Measurements from ENCODE around the gene STXBP6. TPM values are rescaled to one million over a fixed set of nuclear protein-coding genes. Genes with fewer than 3 reads are reported as not detected.

Gene STXBP6
- total and polyA plus RNA-seq, 2 of the 13 experiments (the other 11 are each of a cell fraction or from before 2014, with no cell fraction given) = 35.3 to 42.8 TPM

DNA sequence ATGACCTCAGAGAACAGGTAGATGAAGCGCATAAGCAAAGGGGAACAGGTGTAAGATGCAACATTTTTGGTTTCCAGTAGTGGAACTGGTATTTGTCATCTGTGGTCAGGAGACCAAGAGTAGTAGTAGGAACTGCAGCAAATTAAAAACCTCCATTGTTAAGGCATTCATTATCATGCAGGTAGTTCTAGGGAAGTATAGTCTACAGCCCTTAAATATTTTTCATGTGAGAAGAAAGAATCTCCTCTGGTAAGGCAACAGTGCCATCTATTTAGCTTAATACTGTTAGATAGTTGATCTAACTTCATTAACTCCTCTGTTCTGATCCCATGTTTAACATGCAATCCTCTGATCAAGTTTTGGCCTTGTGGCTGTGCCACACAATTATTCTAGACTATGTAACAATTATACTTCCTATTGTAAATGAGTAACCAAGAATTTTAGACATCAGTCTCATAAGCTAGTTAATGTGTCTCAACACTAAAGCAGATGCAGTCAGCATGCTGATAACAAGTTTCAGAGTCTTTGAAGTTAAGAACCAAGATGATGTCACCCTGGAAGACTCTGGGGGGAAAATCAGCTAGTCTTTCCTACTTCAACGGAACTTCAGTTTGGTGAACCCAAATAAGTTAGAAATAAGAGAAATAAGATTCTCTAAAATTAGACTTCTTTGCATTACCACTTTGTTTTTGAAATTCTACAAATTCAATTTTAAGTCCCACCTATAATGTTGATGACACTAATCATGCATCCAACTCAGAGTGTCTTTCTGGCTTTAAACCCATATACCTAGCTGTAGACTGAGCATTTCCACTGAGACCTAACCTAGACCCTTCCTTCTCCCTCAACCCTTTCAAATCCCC, 70.9 kb downstream of the STXBP6 start (continued):
- TF ChIP-seq KIAA2018 (CRISPR knock-in tag; IDR thresholded peaks at IDR 0.05; ENCODE audit: borderline replicate concordance) (no peak), NFATC3 (CRISPR knock-in tag; IDR thresholded peaks at IDR 0.05) (no peak), ZNF577 (CRISPR knock-in tag; IDR thresholded peaks at IDR 0.05; ENCODE audit: borderline replicate concordance, low read depth) (no peak), NFE2L2 (IDR thresholded peaks at IDR 0.05; ENCODE audit: low read length) (no peak), KDM3A (CRISPR knock-in tag; IDR thresholded peaks at IDR 0.05; ENCODE audit: low read depth) (no peak), ZNF343 (CRISPR knock-in tag; IDR thresholded peaks at IDR 0.05) (0 out of 2 replicates have a peak, but pooled peaks have one; percentile 60), ZNF44 (CRISPR knock-in tag; IDR thresholded peaks at IDR 0.05) (no peak), PHF21A (CRISPR knock-in tag; IDR thresholded peaks at IDR 0.05) (no peak; the same call in 1 of the 2 replicates), HINFP (CRISPR knock-in tag; IDR thresholded peaks at IDR 0.05; ENCODE audit: low read depth) (no peak), SNAPC5 (CRISPR knock-in tag; IDR thresholded peaks at IDR 0.05; ENCODE audit: borderline replicate concordance) (0 out of 2 replicates have a peak, but pooled peaks have one; percentile 58), CREM (IDR thresholded peaks at IDR 0.05) (peak; percentile 64), CREM (CRISPR knock-in tag; IDR thresholded peaks at IDR 0.05) (no peak), DNMT1 (CRISPR knock-in tag; IDR thresholded peaks at IDR 0.05) (no peak), ZNF674 (CRISPR knock-in tag; IDR thresholded peaks at IDR 0.05; ENCODE audit: low read depth) (no peak), HDAC2 (CRISPR knock-in tag; IDR thresholded peaks at IDR 0.05) (peak; percentile 80), RXRA (CRISPR knock-in tag; IDR thresholded peaks at IDR 0.05) (no peak), TEAD2 (CRISPR knock-in tag; IDR thresholded peaks at IDR 0.05) (no peak), ZNF292 (CRISPR knock-in tag; IDR thresholded peaks at IDR 0.05; ENCODE audit: borderline replicate concordance, low read depth) (no peak)
- TF ChIP-seq, protein P1, sequence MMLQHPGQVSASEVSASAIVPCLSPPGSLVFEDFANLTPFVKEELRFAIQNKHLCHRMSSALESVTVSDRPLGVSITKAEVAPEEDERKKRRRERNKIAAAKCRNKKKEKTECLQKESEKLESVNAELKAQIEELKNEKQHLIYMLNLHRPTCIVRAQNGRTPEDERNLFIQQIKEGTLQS (CRISPR knock-in tag; IDR thresholded peaks at IDR 0.05) = peak; percentile 97
- TF ChIP-seq, protein P2, sequence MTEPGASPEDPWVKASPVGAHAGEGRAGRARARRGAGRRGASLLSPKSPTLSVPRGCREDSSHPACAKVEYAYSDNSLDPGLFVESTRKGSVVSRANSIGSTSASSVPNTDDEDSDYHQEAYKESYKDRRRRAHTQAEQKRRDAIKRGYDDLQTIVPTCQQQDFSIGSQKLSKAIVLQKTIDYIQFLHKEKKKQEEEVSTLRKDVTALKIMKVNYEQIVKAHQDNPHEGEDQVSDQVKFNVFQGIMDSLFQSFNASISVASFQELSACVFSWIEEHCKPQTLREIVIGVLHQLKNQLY (CRISPR knock-in tag; IDR thresholded peaks at IDR 0.05) = peak; percentile 58

All from HepG2 (cell line).